ENCODE measurements around the gene CRHBP.

Gene CRHBP

DNA sequence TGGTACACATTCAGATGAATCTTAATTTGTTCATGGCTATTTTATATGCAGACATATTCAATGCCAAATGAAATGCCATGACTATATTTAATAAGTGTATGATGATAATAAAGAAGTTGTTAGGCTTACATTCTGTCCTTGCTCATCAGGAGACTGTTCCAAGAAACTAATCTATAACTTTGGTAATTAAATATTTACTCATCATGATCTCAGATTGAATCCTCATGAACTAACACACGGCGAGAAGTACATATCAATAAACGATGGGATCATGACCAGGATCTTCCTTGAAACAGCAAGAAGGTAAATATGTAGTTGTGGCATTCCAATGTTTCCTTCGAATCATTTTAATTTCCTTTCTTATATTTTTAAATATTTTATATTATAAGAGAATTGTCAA, 64.8 kb downstream of the CRHBP start:
- TF ChIP-seq, protein P1, sequence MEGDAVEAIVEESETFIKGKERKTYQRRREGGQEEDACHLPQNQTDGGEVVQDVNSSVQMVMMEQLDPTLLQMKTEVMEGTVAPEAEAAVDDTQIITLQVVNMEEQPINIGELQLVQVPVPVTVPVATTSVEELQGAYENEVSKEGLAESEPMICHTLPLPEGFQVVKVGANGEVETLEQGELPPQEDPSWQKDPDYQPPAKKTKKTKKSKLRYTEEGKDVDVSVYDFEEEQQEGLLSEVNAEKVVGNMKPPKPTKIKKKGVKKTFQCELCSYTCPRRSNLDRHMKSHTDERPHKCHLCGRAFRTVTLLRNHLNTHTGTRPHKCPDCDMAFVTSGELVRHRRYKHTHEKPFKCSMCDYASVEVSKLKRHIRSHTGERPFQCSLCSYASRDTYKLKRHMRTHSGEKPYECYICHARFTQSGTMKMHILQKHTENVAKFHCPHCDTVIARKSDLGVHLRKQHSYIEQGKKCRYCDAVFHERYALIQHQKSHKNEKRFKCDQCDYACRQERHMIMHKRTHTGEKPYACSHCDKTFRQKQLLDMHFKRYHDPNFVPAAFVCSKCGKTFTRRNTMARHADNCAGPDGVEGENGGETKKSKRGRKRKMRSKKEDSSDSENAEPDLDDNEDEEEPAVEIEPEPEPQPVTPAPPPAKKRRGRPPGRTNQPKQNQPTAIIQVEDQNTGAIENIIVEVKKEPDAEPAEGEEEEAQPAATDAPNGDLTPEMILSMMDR (IDR thresholded peaks at IDR 0.05; ENCODE audit: extremely low read depth, missing control alignments): no peak
- DNase-seq (ENCODE audit: low spot score): no peak

Measured in GM20000 (cell line).